HCT116 (cell line): Measurements from ENCODE around the gene PSTPIP2. TPM values are rescaled to one million over a fixed set of nuclear protein-coding genes. Genes with fewer than 3 reads are reported as not detected.

Experiments used
- ATAC-seq: fragments of 200-7000 bp; cut with Tn5 transposase; 2 replicates; pipeline ENCODE4 v1.9.1; 2020; ENCODE audit warnings: mild to moderate bottlenecking, moderate library complexity
- BruUV-seq: library from RNA; stranded (reverse); fragments of 400-500 nt; replicated peaks from 2 replicates; lab custom pipeline; 2021; lab: Mats Ljungman, UMichigan
- CTCF ChIA-PET: fragments of 300-600 bp; sonication (Branson Sonifier 250); formaldehyde crosslinking; loops from one replicate; lab custom pipeline; 2021; ENCODE audit warnings: antibody characterized with exemption; lab: Charles Lee
- POLR2A ChIA-PET: fragments of 300-600, 350-600 bp; sonication (Branson Sonifier 250); formaldehyde crosslinking; loops from one replicate; lab custom pipeline; 2021; ENCODE audit warnings: antibody characterized with exemption; lab: Charles Lee
- RAD21 ChIA-PET, 2 experiments: fragments of 300-600 bp; sonication (Branson Sonifier 250); formaldehyde crosslinking; loops; one replicate each; lab custom pipeline; 2023; ENCODE audit warnings: low total read pairs in 2 of 2; ENCODE audit not compliant: uncharacterized antibody in 2 of 2, unreplicated experiment in 2 of 2, low non-redundant PET in 1 of 2; lab: Charles Lee
- DNase-seq: peaks from one replicate; pipeline ENCODE4 v3.0.0-alpha.2; 2010; ENCODE audit warnings: low read depth, low spot score
- H2AFZ ChIP-seq: fragments of 200-600 bp; shearing (Covaris generic), sonication (generic); 2 replicates; pipeline ENCODE4 v1.6.1; 2017; ENCODE audit warnings: low read depth, mixed run types, mixed read lengths, antibody characterized with exemption, low read length; ENCODE audit not compliant: poor library complexity, severe bottlenecking
- H3K27ac ChIP-seq: 2 replicates; pipeline ENCODE4 v1.5.1; 2012; ENCODE audit warnings: low read depth, low read length
- H3K27me3 ChIP-seq: fragments of 200-600 bp; sonication (generic); 2 replicates; pipeline ENCODE4 v1.6.1; 2016; ENCODE audit warnings: mixed run types, low read length, mixed read lengths; ENCODE audit not compliant: insufficient read depth
- H3K36me3 ChIP-seq, 2 experiments: fragments of 200-500 bp in 1 of 2; fragments of 200-600 bp in 1 of 2; sonication (Bioruptor generic) in 1 of 2; sonication (generic) in 1 of 2; 2 replicates each; pipeline versions ENCODE4 v1.5.1 to v1.6.1; 2014 to 2016; ENCODE audit warnings: low read length in 2 of 2, inconsistent platforms in 1 of 2, mixed read lengths in 1 of 2, mixed run types in 1 of 2; ENCODE audit not compliant: insufficient read depth in 2 of 2, control insufficient read depth in 1 of 2
- H3K4me1 ChIP-seq, 2 experiments: fragments of 200-600 bp in 1 of 2; sonication (generic) in 1 of 2; 2 replicates each; pipeline versions ENCODE4 v1.5.1 to v1.6.1; 2012 to 2017; ENCODE audit warnings: low read length in 2 of 2, inconsistent platforms in 1 of 2, mild to moderate bottlenecking in 1 of 2, mixed read lengths in 1 of 2, mixed run types in 1 of 2, moderate library complexity in 1 of 2; ENCODE audit not compliant: insufficient read depth in 2 of 2, control insufficient read depth in 1 of 2
- H3K4me2 ChIP-seq: fragments of 200-600 bp; sonication (generic); 2 replicates; pipeline ENCODE4 v1.6.1; 2017; ENCODE audit warnings: mixed run types, low read length, mixed read lengths
- H3K4me3 ChIP-seq, 2 experiments: fragments of 200-600 bp in 1 of 2; sonication (generic) in 1 of 2; replicated peaks in 1 of 2; 2 replicates each; pipeline ENCODE4 v1.5.1; 2011 to 2016; ENCODE audit warnings: low read length in 2 of 2, control low read depth in 1 of 2, low read depth in 1 of 2, mild to moderate bottlenecking in 1 of 2, mixed read lengths in 1 of 2, mixed run types in 1 of 2
- H3K79me2 ChIP-seq: fragments of 200-600 bp; sonication (generic); 2 replicates; pipeline ENCODE4 v1.6.1; 2017; ENCODE audit warnings: mild to moderate bottlenecking, mixed run types, low read length, moderate library complexity, mixed read lengths; ENCODE audit not compliant: insufficient read depth
- H3K9ac ChIP-seq: fragments of 200-600 bp; sonication (generic); 2 replicates; pipeline ENCODE4 v1.6.1; 2016; ENCODE audit warnings: low read length, mixed read lengths
- H3K9me2 ChIP-seq: fragments of 200-600 bp; sonication (generic), shearing (Covaris generic); 2 replicates; pipeline ENCODE4 v1.6.1; 2017; ENCODE audit warnings: mixed run types, mild to moderate bottlenecking, moderate library complexity; ENCODE audit not compliant: insufficient read depth
- H3K9me3 ChIP-seq, 2 experiments: fragments of 200-500 bp in 1 of 2; fragments of 200-600 bp in 1 of 2; sonication (Bioruptor generic) in 1 of 2; sonication (generic) in 1 of 2; 2 replicates each; pipeline ENCODE4 v1.6.1; 2014 to 2017; ENCODE audit warnings: low read length in 2 of 2, mixed read lengths in 2 of 2, inconsistent platforms in 1 of 2, low read depth in 1 of 2, mild to moderate bottlenecking in 1 of 2, mixed run types in 1 of 2, moderate library complexity in 1 of 2; ENCODE audit not compliant: control insufficient read depth in 1 of 2, insufficient read depth in 1 of 2
- H4K20me1 ChIP-seq: fragments of 200-600 bp; sonication (generic), shearing (Covaris generic); 2 replicates; pipeline ENCODE4 v1.6.1; 2017; ENCODE audit warnings: mixed run types, mild to moderate bottlenecking, moderate library complexity; ENCODE audit not compliant: insufficient read depth
- EGR1 ChIP-seq: IDR thresholded peaks from 2 replicates; pipeline ENCODE4 v1.6.1; 2012; ENCODE audit warnings: low read depth
- ELF1 ChIP-seq: IDR thresholded peaks from 2 replicates; pipeline ENCODE4 v1.6.1; 2012; ENCODE audit warnings: low read depth, borderline replicate concordance
- EZH2phosphoT487 ChIP-seq: fragments of 200-600 bp; IDR thresholded peaks from 2 replicates; pipeline ENCODE4 v1.6.1; 2018; ENCODE audit warnings: antibody characterized with exemption, borderline replicate concordance
- JUND ChIP-seq: IDR thresholded peaks from 2 replicates; pipeline ENCODE4 v1.6.1; 2012
- POLR2A ChIP-seq: IDR thresholded peaks from 2 replicates; pipeline ENCODE4 v1.7.0; 2011; ENCODE audit warnings: borderline replicate concordance; ENCODE audit not compliant: insufficient read depth, insufficient read length; ENCODE audit errors: extremely low read depth
- REST ChIP-seq: IDR thresholded peaks from 2 replicates; pipeline ENCODE4 v1.6.1; 2012; ENCODE audit warnings: low read depth
- SIN3A ChIP-seq: IDR thresholded peaks from 2 replicates; pipeline ENCODE4 v1.6.1; 2012; ENCODE audit warnings: low read depth
- SRF ChIP-seq: IDR thresholded peaks from 2 replicates; pipeline ENCODE4 v1.6.1; 2012; ENCODE audit warnings: low read depth
- ZBTB33 ChIP-seq: IDR thresholded peaks from 2 replicates; pipeline ENCODE4 v1.6.1; 2011; ENCODE audit warnings: mild to moderate bottlenecking, low read length, moderate library complexity; ENCODE audit not compliant: insufficient replicate concordance; ENCODE audit errors: extremely low read depth
- intact Hi-C: fragments of 100-400 bp; cut with micrococcal nuclease; formaldehyde crosslinking; loops from 2 replicates; pipeline ENCODE4 v1.10.0; 2022
- total RNA-seq: library from RNA; stranded (reverse); gene quantifications from one replicate; pipeline ENCODE4 v1.2.1, GENCODE V29; 2021; ENCODE audit not compliant: unreplicated experiment

PSTPIP2 gene
- total RNA-seq, 1 experiment from 2014 or later = 20.0 TPM

GRCh38 chr18:46010676-46011075 lies 61.4 kb downstream of the PSTPIP2 start (continued):
- TF ChIP-seq REST = no peak
- no peak for TF ChIP-seq ELF1
- no peak for TF ChIP-seq SRF
- no peak for TF ChIP-seq ZBTB33
- TF ChIP-seq POLR2A = no peak

DNA sequence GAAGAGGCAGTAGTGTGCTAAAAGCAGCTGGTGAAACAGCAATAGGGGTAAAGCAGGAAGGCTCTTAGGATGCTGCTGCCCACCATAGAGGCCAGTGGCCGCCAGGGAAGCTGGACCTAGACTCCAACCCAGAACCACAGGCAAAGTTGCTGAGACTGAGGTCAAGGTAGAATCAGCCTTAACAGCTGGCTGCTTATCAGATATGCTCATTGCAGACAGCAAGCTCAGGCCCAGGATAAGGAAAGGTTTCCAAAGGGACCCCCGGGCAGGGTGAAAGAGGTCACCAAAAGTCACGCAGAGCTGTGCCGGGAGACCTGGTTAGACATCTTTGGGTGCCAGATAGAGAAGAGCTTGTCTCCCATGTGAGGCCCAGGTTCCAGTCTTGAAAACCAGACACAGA lies 62.0 kb downstream of the PSTPIP2 start:
- Histone ChIP-seq H3K9me2 (no peaks in the 10 kb centered on the region), H2AFZ (no peak overlapping the region), H3K27ac (no peak overlapping the region), H4K20me1 (no peaks in the 10 kb centered on the region), H3K4me3 (no peak overlapping the region), H3K9me3 (no peaks in the 10 kb centered on the region), H3K27me3 (no peaks in the 10 kb centered on the region), H3K36me3 (no peaks in the 10 kb centered on the region), H3K4me2 (no peak overlapping the region), H3K9ac (no peak overlapping the region), H3K79me2 (no peaks in the 10 kb centered on the region), H3K4me1 (no peaks in the 10 kb centered on the region)
- intact Hi-C loops = no loop called here
- ChIA-PET RAD21 (no interaction called here), CTCF (no interaction called here), POLR2A (no interaction called here)
- ATAC-seq = no peak
- TF ChIP-seq JUND = no peak
- no peak for TF ChIP-seq SIN3A
- no peak for TF ChIP-seq POLR2A
- TF ChIP-seq EGR1 = no peak
- TF ChIP-seq SRF = no peak
- no peak for TF ChIP-seq EZH2phosphoT487
- TF ChIP-seq ELF1 = no peak
- TF ChIP-seq ZBTB33 = no peak
- DNase-seq = no peak
- no TSS peak for BruUV-seq
